ENCODE measurements around the gene MEOX2.

The MEOX2 gene

GRCh38 chr7:15681186-15681585, 5.3 kb downstream of the MEOX2 start:
- DNase-seq (ENCODE audit: low spot score), result no peak

- DNase-seq (ENCODE audit: low spot score), result no peak
Observed at GRCh38 chr7:15680446-15680845, 6.0 kb downstream of the MEOX2 start.

GRCh38 chr7:15679306-15679705, 7.2 kb downstream of the MEOX2 start:
- DNase-seq (ENCODE audit: low spot score), result no peak

- no peak for DNase-seq (ENCODE audit: low spot score)
Observed at GRCh38 chr7:15678653-15679052, 7.8 kb downstream of the MEOX2 start.

GRCh38 chr7:15675379-15675778, 11.1 kb downstream of the MEOX2 start:
- DNase-seq (ENCODE audit: low spot score), result no peak

GRCh38 chr7:15674586-15674985, 11.9 kb downstream of the MEOX2 start:
- DNase-seq (ENCODE audit: low spot score), result no peak

GRCh38 chr7:15669443-15670090, 16.9 kb downstream of the MEOX2 start:
- no peak for DNase-seq (ENCODE audit: low spot score)

GRCh38 chr7:15667991-15668390, 18.5 kb downstream of the MEOX2 start:
- DNase-seq (ENCODE audit: low spot score), result peak; percentile 33

- no peak for DNase-seq (ENCODE audit: low spot score)
Observed at GRCh38 chr7:15662451-15662850, 24.0 kb downstream of the MEOX2 start.

- no peak for DNase-seq (ENCODE audit: low spot score)
Observed at GRCh38 chr7:15658247-15658646, 28.2 kb downstream of the MEOX2 start.

GRCh38 chr7:15652776-15653290, 33.6 kb downstream of the MEOX2 start:
- no peak for DNase-seq (ENCODE audit: low spot score)

- no peak for DNase-seq (ENCODE audit: low spot score)
Observed at GRCh38 chr7:15651693-15652092, 34.8 kb downstream of the MEOX2 start.

GRCh38 chr7:15650787-15651186, 35.7 kb downstream of the MEOX2 start:
- no peak for DNase-seq (ENCODE audit: low spot score)

GRCh38 chr7:15648461-15648961, 38.0 kb downstream of the MEOX2 start:
- DNase-seq (ENCODE audit: low spot score), result no peak

- DNase-seq (ENCODE audit: low spot score), result no peak
Observed at GRCh38 chr7:15647309-15647708, 39.2 kb downstream of the MEOX2 start.

- DNase-seq (ENCODE audit: low spot score), result no peak
Observed at GRCh38 chr7:15643000-15643705, 43.3 kb downstream of the MEOX2 start.

GRCh38 chr7:15628876-15629275, 57.6 kb downstream of the MEOX2 start:
- DNase-seq (ENCODE audit: low spot score), result no peak

- no peak for DNase-seq (ENCODE audit: low spot score)
Observed at GRCh38 chr7:15626041-15626440, 60.4 kb downstream of the MEOX2 start.

- no peak for DNase-seq (ENCODE audit: low spot score)
Observed at GRCh38 chr7:15625466-15625865, 61.0 kb downstream of the MEOX2 start.

- DNase-seq (ENCODE audit: low spot score), result no peak
Observed at GRCh38 chr7:15621468-15621867, 65.0 kb downstream of the MEOX2 start.

GRCh38 chr7:15620491-15621185, 65.8 kb downstream of the MEOX2 start:
- DNase-seq (ENCODE audit: low spot score), result no peak

GRCh38 chr7:15618275-15618674, 68.2 kb downstream of the MEOX2 start:
- no peak for DNase-seq (ENCODE audit: low spot score)

GRCh38 chr7:15612205-15612604, 74.3 kb downstream of the MEOX2 start:
- DNase-seq (ENCODE audit: low spot score), result no peak

Measured in HuH-7 (cell line).